SK-N-SH (cell line): ENCODE data around the gene MTUS2. TPM values are rescaled to one million over a fixed set of nuclear protein-coding genes. Genes with fewer than 3 reads are reported as not detected.

Source experiments
- CTCF ChIA-PET: fragments of 300-600, 350-600 bp; formaldehyde crosslinking; extraction: SDS; loops from one replicate; lab custom pipeline; 2021; lab: Yijun Ruan, JAX
- POLR2A ChIA-PET: fragments of 350-600 bp; sonication (Branson Sonifier 250); formaldehyde crosslinking; extraction: SDS; loops from one replicate; lab custom pipeline; 2020; ENCODE audit warnings: antibody characterized with exemption, inconsistent platforms; lab: Yijun Ruan, JAX
- DNase-seq: peaks from one replicate; pipeline ENCODE4 v3.0.0; 2012
- H2AFZ ChIP-seq: fragments of 200-600 bp; sonication (generic); 2 replicates; pipeline ENCODE4 v1.8.1; 2016; ENCODE audit warnings: antibody characterized with exemption, mild to moderate bottlenecking, low read depth
- H3F3A ChIP-seq: fragments of 200-600 bp; sonication (generic); replicated peaks from 2 replicates; pipeline ENCODE3; 2016; ENCODE audit warnings: antibody characterized with exemption, mild to moderate bottlenecking; ENCODE audit not compliant: insufficient read depth
- H3K27ac ChIP-seq, 2 experiments: fragments of 200-500 bp in 1 of 2; fragments of 200-600 bp in 1 of 2; sonication (Bioruptor generic) in 1 of 2; sonication (generic), shearing (Covaris generic) in 1 of 2; 2 replicates each; pipeline versions ENCODE4 v1.5.1 to v1.6.1; 2014 to 2016; ENCODE audit warnings: low read depth in 2 of 2, inconsistent platforms in 1 of 2, low read length in 1 of 2, mild to moderate bottlenecking in 1 of 2, mixed read lengths in 1 of 2
- H3K27me3 ChIP-seq: fragments of 200-600 bp; sonication (generic), shearing (Covaris generic); 2 replicates; pipeline ENCODE4 v1.6.1; 2016; ENCODE audit warnings: mixed run types; ENCODE audit not compliant: insufficient read depth
- H3K36me3 ChIP-seq, 2 experiments: fragments of 200-500 bp in 1 of 2; fragments of 200-600 bp in 1 of 2; sonication (Bioruptor generic) in 1 of 2; sonication (generic) in 1 of 2; replicated peaks in 1 of 2; 2 replicates each; pipeline versions ENCODE3 to v1.5.1; 2014 to 2016; ENCODE audit warnings: low read length in 1 of 2, mild to moderate bottlenecking in 1 of 2; ENCODE audit not compliant: insufficient read depth in 2 of 2, control insufficient read depth in 1 of 2
- H3K4me1 ChIP-seq, 2 experiments: fragments of 200-500 bp in 1 of 2; fragments of 200-600 bp in 1 of 2; sonication (Bioruptor generic) in 1 of 2; sonication (generic), shearing (Covaris generic) in 1 of 2; 2 replicates each; pipeline versions ENCODE4 v1.5.1 to v1.6.1; 2014 to 2016; ENCODE audit warnings: low read depth in 1 of 2, low read length in 1 of 2, mixed run types in 1 of 2; ENCODE audit not compliant: insufficient read depth in 2 of 2, control insufficient read depth in 1 of 2
- H3K4me2 ChIP-seq: fragments of 200-600 bp; sonication (generic), shearing (Covaris generic); 2 replicates; pipeline ENCODE4 v1.6.1; 2017; ENCODE audit warnings: mixed run types
- H3K4me3 ChIP-seq, 2 experiments: fragments of 200-500 bp in 1 of 2; fragments of 200-600 bp in 1 of 2; sonication (Bioruptor generic) in 1 of 2; sonication (generic), shearing (Covaris generic) in 1 of 2; 2 replicates each; pipeline versions ENCODE4 v1.5.1 to v1.8.1; 2014 to 2016; ENCODE audit warnings: low read depth in 2 of 2, inconsistent platforms in 1 of 2, low read length in 1 of 2, mild to moderate bottlenecking in 1 of 2, mixed read lengths in 1 of 2, moderate library complexity in 1 of 2
- H3K79me2 ChIP-seq: fragments of 200-600 bp; sonication (generic); 2 replicates; pipeline ENCODE4 v1.8.1; 2017; ENCODE audit warnings: mild to moderate bottlenecking; ENCODE audit not compliant: insufficient read depth
- H3K9ac ChIP-seq: fragments of 200-600 bp; sonication (generic); 2 replicates; pipeline ENCODE4 v1.6.1; 2017; ENCODE audit warnings: mixed run types
- H3K9me2 ChIP-seq: fragments of 200-600 bp; sonication (generic); 2 replicates; pipeline ENCODE4 v1.6.1; 2017; ENCODE audit warnings: mixed run types
- H3K9me3 ChIP-seq: fragments of 200-600 bp; sonication (generic); 2 replicates; pipeline ENCODE4 v1.6.1; 2017; ENCODE audit warnings: mixed run types, mild to moderate bottlenecking, moderate library complexity
- H4K20me1 ChIP-seq: fragments of 200-600 bp; sonication (generic); 2 replicates; pipeline ENCODE4 v1.6.1; 2017; ENCODE audit warnings: mild to moderate bottlenecking, mixed run types; ENCODE audit not compliant: insufficient read depth
- FOSL2 ChIP-seq: IDR thresholded peaks from 2 replicates; pipeline ENCODE4 v1.4.0; 2012; ENCODE audit warnings: low read depth, mild to moderate bottlenecking, moderate library complexity, borderline replicate concordance
- JUND ChIP-seq: IDR thresholded peaks from 2 replicates; pipeline ENCODE4 v1.4.0; 2012
- MEF2A ChIP-seq: IDR thresholded peaks from 2 replicates; pipeline ENCODE4 v1.4.0; 2012; ENCODE audit warnings: low read depth, borderline replicate concordance
- MXI1 ChIP-seq: IDR thresholded peaks from 2 replicates; pipeline ENCODE4 v1.6.1; 2012; ENCODE audit warnings: mild to moderate bottlenecking, low read depth, low read length, improper control_type of control experiment
- NRF1 ChIP-seq: IDR thresholded peaks from 2 replicates; pipeline ENCODE4 v1.6.1; 2012; ENCODE audit warnings: low read depth, mild to moderate bottlenecking, low read length
- RCOR1 ChIP-seq: fragments of 150-350 bp; IDR thresholded peaks from 2 replicates; pipeline ENCODE4 v1.6.1; 2017; ENCODE audit warnings: antibody characterized with exemption, low read length
- WGBS: methylation state at CpG from one replicate; pipeline ENCODE4 v1.1.6; 2017; ENCODE audit warnings: low lambda C conversion rate; 5-methylcytosine and 5-hydroxymethylcytosine counted together
- polyA plus RNA-seq, 3 experiments: library from polyadenylated mRNA; depleted of rRNA; stranded (reverse); fragments of >200 nt; gene quantifications; 2 replicates each; pipeline ENCODE4 v1.2.3, GENCODE V29; 2012
- TF ChIP-seq, protein P1 (sequence below): fragments of 150-350 bp; IDR thresholded peaks from 2 replicates; pipeline ENCODE4 v1.6.1; 2017; ENCODE audit warnings: antibody characterized with exemption, low read length, low read depth, borderline replicate concordance
- TF ChIP-seq, protein P2 (sequence below): IDR thresholded peaks from 2 replicates; pipeline ENCODE4; 2012
- TF ChIP-seq, protein P3 (sequence below): IDR thresholded peaks from 2 replicates; pipeline ENCODE4 v1.6.1; 2012; ENCODE audit warnings: mild to moderate bottlenecking, low read depth, low read length, moderate library complexity

MTUS2 gene
- polyA plus RNA-seq, 1 of the 3 experiments (the other 2 are of a cell fraction), result 1.7 TPM

DNA sequence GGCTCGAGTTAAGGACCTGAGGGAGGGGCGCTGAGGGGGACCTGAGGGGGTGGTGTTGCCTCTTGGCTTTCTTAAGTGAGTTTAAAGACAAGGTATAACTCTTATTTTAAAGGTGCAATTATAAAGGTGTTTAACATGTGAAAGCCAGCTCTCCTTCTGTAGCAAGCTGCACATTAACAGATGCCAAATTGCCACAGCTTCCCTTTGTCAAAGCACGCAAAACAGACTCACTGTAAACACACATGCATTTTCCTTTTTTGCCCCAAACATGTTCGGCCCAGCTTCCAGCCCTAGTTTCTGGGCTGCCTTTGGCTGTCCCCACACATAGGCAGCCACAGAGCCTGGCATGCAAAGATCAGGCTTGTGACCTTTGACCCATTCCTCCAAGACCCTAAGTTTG, 663.5 kb downstream of the MTUS2 start:
- Histone ChIP-seq H3K79me2 (no peaks in the 10 kb centered on the region), H4K20me1 (no peaks in the 10 kb centered on the region), H3K4me3 (no peak overlapping the region), H3K36me3 (no peaks in the 10 kb centered on the region), H3F3A (no peaks in the 10 kb centered on the region), H3K9ac (no peak overlapping the region), H3K9me2 (no peaks in the 10 kb centered on the region), H3K9me3 (no peaks in the 10 kb centered on the region), H3K27ac (peak overlapping the region in 1 of 2 experiments; percentile 58; a peak in 2 of 4 replicates), H3K4me1 (peaks cover 0 to 26% of the 10 kb centered on the region in 2 experiments; a peak in 2 of 4 replicates), H3K4me2 (no peak overlapping the region), H2AFZ (no peak overlapping the region), H3K27me3 (no peaks in the 10 kb centered on the region)
- WGBS, result 67% methylated on average over 4 of the region's 4 CpGs
- no peak for DNase-seq
- ChIA-PET CTCF (interaction anchor here (1.1 to 4.9 kb wide), 5 partner anchors 11 to 286 kb away, joined by 3 to 45 read pairs (median 6); no protein-coding TSS in a partner anchor), POLR2A (no interaction called here)
- TF ChIP-seq FOSL2 (no peak), MXI1 (no peak), NRF1 (no peak)
- TF ChIP-seq, protein P1, sequence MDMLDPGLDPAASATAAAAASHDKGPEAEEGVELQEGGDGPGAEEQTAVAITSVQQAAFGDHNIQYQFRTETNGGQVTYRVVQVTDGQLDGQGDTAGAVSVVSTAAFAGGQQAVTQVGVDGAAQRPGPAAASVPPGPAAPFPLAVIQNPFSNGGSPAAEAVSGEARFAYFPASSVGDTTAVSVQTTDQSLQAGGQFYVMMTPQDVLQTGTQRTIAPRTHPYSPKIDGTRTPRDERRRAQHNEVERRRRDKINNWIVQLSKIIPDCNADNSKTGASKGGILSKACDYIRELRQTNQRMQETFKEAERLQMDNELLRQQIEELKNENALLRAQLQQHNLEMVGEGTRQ, result no peak

DNA sequence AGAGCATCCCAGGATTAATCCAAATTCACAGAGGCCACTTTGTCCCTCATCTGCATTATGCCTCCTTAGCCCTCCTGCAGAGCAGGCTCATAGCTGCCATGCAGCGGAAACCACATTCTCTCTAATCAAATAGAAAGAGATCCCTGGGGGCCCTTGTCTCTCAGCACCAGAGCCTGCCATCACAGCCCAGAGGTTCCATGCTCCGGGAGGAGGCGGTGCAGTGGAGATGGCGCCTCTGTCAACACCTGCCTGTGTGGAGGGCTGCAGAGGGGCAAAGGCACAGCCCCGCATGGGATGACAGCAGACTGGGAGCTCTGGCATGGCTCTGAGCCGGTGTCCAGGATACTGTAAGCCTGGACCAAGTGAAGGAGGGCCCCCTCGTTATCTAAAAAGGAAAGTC, 664.1 kb downstream of the MTUS2 start:
- Histone ChIP-seq H3K9me2 (no peaks in the 10 kb centered on the region), H3K27me3 (no peaks in the 10 kb centered on the region)
- POLR2A ChIA-PET, result no interaction called here

More for the DNA sequence above, 664.1 kb downstream of the MTUS2 start:
- H3K4me3 ChIP-seq, result no peak overlapping the region
- peak; percentile 71 for DNase-seq
- no peaks in the 10 kb centered on the region for H3K36me3 ChIP-seq
- no peaks in the 10 kb centered on the region for H3K79me2 ChIP-seq
- H3K4me1 ChIP-seq, result peaks cover 0 to 26% of the 10 kb centered on the region in 2 experiments; a peak in 2 of 4 replicates
- H3K27ac ChIP-seq, result peak overlapping the region in 1 of 2 experiments; percentile 58; a peak in 2 of 4 replicates
- CTCF ChIA-PET, result interaction anchor here (0.8 to 4.9 kb wide), 9 partner anchors 12 to 629 kb away, joined by 3 to 45 read pairs (median 5); no protein-coding TSS in a partner anchor
- TF ChIP-seq, protein P2, sequence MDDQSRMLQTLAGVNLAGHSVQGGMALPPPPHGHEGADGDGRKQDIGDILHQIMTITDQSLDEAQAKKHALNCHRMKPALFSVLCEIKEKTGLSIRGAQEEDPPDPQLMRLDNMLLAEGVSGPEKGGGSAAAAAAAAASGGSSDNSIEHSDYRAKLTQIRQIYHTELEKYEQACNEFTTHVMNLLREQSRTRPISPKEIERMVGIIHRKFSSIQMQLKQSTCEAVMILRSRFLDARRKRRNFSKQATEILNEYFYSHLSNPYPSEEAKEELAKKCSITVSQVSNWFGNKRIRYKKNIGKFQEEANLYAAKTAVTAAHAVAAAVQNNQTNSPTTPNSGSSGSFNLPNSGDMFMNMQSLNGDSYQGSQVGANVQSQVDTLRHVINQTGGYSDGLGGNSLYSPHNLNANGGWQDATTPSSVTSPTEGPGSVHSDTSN, result no peak
- TF ChIP-seq JUND, result no peak
- no peak for TF ChIP-seq MEF2A
- TF ChIP-seq RCOR1, result 0 out of 2 replicates have a peak, but pooled peaks have one; percentile 16
- TF ChIP-seq, protein P3, sequence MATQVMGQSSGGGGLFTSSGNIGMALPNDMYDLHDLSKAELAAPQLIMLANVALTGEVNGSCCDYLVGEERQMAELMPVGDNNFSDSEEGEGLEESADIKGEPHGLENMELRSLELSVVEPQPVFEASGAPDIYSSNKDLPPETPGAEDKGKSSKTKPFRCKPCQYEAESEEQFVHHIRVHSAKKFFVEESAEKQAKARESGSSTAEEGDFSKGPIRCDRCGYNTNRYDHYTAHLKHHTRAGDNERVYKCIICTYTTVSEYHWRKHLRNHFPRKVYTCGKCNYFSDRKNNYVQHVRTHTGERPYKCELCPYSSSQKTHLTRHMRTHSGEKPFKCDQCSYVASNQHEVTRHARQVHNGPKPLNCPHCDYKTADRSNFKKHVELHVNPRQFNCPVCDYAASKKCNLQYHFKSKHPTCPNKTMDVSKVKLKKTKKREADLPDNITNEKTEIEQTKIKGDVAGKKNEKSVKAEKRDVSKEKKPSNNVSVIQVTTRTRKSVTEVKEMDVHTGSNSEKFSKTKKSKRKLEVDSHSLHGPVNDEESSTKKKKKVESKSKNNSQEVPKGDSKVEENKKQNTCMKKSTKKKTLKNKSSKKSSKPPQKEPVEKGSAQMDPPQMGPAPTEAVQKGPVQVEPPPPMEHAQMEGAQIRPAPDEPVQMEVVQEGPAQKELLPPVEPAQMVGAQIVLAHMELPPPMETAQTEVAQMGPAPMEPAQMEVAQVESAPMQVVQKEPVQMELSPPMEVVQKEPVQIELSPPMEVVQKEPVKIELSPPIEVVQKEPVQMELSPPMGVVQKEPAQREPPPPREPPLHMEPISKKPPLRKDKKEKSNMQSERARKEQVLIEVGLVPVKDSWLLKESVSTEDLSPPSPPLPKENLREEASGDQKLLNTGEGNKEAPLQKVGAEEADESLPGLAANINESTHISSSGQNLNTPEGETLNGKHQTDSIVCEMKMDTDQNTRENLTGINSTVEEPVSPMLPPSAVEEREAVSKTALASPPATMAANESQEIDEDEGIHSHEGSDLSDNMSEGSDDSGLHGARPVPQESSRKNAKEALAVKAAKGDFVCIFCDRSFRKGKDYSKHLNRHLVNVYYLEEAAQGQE, result no peak
- no peak overlapping the region for H3K4me2 ChIP-seq
- no peak overlapping the region for H3K9ac ChIP-seq
- WGBS, result 56% methylated on average over 5 of the region's 7 CpGs
- H4K20me1 ChIP-seq, result no peaks in the 10 kb centered on the region
- no peaks in the 10 kb centered on the region for H3F3A ChIP-seq
- no peaks in the 10 kb centered on the region for H3K9me3 ChIP-seq
- no peak overlapping the region for H2AFZ ChIP-seq
